Hindlimb muscle (tissue), 1 donor: ENCODE measurements around the gene ECPAS. TPM values are rescaled to one million over a fixed set of nuclear protein-coding genes. Genes with fewer than 3 reads are reported as not detected.
"Not testable (repeated sequence)": the region's sequence is repeated elsewhere in the genome, so short reads cannot be mapped to it uniquely, and the experiment has no call there.

Experiments used
- DNase-seq: peaks from one replicate; pipeline ENCODE4 v3.0.0-alpha.2; 2013
- polyA plus RNA-seq: library from polyadenylated mRNA; unstranded; fragments of 120-200 nt; gene quantifications from one replicate; pipeline ENCODE4 v1.2.1, GENCODE V29; 2013; ENCODE audit not compliant: insufficient read length

Gene ECPAS
- polyA plus RNA-seq, 1 donor, result 152 TPM

DNA sequence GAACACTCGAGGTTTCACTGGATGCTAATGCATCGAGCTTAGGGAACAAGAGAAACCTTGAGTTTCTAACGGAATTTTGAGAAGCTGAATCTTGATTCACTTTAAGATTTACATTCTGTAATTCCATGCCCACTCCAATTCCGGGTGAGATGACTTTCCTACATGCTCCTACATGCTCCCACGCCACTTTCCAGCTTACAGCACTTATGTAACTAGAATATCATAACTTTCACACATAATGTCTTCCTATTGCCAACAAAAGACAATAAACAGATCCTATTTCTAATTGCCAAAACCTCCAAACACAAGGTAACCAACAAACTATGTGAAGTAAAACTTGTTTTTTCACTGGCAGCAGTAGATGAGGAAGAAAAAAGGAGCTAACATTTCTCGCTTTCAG is 72.9 kb downstream of the ECPAS start:
- DNase-seq, result no peak

DNA sequence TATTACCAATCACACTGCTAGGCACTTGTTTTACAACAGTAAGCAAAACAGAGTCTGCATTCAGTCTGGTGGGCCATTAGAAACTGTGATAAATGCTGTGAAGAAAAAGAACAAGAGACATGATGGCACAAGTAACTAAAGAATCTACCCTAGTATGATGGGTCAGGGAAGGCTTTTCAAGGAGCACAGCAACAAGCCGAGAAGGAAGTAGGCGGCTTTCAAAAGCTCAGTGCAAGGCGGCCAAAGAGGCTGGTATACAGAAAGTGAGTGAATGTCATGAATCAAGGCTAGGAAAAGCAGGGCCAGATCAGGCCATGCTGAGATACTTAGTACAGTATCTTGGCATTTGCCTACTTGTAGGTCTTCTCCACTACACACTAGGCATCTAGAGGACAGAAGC is 76.4 kb downstream of the ECPAS start:
- no peak for DNase-seq

DNA sequence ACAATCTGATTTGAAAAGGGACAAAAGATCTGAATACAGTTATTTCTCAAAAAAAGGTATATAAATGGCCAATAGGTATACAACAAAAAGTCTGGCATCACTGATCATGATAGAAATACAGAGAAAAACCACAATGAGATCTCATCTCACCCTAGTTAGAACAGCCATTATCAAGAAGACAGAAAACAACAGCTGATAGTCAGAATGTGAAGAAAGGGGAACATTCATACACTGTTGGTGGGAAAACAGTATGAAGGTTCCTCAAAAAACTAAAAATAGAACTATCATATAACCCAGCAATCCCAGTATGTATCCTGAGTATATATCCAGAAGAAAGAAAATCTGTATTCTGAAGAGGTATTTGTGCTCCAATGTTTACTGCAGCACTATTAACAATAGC is 78.5 kb downstream of the ECPAS start:
- DNase-seq, result no peak

DNA sequence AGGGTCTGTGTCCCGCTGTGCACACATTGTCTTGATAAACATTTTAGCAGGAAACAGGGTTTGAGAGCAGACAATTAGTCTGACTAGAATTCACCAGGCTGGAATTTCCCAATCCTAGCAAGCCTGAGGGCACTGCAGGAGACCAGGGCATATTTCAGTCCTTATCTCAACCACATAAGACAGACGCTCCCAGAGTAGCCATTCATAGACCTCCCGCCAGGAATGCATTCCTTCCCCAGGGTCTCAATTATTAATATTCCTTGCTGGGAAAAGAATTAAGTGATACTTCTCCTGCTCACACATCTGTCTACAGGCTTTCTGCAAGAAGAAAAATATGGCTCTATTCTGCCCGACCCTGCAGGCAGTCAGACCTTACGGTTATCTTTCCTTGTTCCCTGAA is 82.7 kb downstream of the ECPAS start:
- DNase-seq, result not testable (repeated sequence)

DNA sequence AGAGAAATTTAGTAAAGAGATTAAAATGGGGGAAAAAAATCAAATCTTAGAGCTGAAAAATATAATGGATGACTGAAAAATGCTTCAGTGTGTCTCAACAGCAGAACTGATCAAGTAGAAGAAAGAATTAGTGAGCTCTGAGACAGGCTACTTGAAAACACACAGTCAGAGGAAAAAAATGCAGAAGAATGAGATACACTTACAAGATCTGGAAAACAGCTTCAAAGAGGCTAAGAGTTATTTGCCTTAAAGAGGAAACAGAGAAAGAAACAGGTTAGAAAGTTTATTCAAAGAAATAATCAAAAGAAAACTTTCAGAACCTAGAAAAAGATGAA is 83.7 kb downstream of the ECPAS start:
- no peak for DNase-seq

DNA sequence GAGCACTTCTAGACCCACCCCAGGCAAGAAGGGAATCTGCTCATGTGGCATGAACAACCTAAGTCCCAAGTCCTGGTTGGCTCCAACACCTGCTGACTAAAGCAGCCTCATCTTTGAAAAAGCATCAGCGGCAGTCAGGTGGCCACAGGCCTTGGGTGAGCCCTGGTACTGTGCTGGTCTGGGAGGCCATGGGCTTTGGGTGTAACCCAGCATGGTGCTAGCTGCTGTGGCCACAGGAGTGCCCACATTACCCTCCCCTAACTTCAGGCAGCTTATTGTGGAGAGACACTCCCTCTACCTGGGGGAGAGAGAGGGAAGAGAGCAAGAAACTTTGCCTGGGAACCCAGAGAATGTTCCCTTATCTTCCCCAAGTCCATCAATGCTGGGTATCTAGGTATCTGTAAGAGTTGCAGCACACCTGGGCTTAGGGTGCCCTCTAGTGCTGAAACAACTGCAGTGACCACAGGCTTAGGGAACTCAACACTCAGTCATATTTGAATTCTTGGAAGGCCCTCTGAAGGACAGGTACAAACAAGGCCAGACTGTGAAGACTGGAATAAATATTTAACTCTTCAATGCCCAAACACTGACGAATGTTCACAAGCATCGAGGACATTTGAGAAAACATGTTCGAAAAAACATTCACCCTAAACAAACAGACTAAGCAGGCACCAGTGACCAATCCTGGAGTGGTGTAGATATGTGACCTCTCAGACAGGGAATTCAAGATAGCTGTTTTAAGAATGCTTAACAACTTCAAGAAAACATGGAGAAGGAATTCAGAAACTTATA is 84.2 kb downstream of the ECPAS start:
- DNase-seq, result no peak

DNA sequence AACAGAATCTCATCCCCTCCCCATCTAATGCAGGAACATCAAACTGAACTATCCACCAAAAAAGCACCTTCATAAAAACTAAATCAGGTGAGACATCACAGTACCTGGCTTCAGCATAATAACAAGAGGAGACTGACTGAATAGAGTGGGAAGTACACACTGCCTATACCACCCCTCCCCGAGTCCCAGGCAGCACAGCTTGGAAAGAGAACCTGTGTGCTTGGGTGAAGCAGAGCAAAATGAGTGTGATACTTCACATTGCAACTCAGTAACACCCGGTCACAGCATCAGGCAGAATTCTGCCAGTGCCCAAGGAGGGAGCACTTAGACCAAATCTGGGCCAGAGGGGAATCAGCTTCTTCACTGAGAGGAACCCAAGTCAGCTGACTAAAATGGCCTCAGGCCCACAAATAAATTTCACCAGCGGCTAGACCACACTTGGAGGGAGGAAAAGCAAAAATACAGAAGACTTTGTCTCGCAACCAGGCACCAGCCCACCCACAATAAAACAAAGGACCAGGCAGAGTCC is 84.9 kb downstream of the ECPAS start:
- DNase-seq, result no peak

DNA sequence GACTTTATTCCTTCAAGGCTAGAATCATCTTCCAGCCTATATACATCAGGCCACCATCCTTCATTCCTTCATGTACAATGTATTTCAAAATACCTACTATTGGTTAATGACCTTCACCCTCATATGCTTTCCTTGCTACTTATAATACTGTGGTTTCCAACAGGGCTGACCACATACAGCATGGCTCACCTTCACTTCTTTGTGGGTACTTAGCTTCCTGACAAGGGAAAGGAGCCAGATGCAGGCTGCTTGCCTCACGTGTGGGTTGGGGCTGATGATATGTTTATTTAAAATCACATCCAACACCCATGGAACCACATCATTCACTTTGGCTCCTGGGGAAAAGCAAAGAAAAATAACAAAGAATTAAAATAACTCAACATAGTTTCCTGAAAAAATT is 90.2 kb downstream of the ECPAS start:
- DNase-seq, result no peak

DNA sequence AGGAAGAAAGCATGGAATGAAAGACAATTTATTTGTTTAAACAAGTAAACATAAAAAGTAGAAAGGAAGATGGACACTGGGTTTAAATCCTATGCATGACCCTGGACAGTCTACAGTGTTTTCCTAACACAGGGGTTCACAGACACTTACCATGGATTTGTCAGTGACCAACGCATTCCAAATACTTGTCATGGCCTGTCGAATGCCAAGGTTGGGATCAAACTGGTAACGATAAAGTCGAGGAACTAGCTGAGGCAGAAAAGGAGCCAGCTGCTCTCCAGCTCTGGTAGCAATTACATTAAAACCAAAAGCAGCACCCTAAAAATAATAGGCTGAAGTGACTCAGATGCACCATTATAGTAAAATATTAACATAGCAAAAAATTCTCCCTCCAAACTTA is 94.8 kb downstream of the ECPAS start:
- no peak for DNase-seq

DNA sequence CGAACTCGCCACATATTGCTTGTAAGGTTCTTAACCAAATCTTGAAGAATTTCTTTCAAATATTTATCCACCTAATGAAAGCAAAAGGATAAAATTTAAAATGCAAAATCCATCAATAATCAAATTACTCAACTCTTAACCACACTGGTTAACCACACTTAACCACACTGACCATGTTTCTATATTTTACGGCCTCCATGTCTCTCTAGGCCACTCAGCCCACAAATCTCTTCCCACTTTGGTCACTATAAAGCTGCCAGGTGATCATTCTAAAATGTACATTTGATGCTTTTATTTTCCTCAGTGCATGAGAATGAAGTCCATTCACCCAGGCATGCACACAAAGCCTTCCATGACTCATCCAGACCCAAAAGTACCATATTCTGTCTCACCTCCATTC is 97.8 kb downstream of the ECPAS start:
- DNase-seq, result no peak

DNA sequence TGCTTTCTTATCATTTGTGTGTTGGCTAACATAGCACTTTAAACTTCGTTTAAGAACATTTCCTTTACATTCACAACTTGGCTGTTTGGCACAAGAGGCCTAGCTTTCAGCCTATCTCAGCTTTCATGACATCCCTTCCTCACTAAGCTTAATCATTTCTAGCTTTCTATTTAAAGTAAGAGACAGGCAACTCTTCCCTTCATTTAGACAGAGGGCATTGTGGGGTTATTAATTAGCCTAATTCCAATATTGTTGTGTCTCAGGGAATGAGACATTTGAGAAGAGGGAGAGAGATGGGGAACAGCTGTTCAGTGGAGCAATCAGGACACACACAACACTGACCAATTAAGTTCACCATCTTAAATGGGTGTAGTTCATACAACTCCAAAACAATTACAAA is 103.2 kb downstream of the ECPAS start:
- DNase-seq, result no peak

DNA sequence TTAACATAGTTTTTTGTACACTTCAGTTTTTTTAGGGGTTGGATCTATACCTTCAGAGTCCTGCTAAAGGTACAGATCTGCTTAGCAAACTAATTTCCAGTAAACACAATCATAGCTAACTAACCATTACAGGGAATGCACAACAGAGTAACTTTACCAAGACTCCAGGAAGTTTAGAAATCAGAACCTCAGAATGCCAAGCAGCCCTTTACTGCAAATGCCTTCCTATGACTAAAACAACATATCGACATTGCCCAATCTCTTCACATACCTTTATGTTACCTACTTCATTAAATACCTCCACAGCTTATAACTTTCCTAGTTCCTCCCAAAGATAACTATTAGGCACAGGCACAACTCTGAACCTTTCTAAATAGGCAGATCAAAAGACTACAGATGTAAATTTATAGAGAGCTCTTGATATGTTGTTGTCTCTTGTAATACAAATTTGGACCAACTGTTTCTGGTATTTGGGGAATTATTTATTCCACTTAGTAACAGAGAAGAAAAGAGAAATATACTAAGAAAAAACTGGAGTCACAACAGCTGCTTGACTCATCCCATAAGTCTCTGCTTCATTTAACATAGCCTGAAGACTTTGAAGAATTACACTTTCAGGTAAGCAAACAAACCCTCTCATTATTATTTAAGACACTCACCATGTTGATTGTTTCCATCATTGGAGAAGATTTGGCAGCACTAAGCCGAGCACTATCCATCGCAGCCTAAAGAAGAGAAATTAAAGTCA is 108.2 kb downstream of the ECPAS start:
- no peak for DNase-seq

DNA sequence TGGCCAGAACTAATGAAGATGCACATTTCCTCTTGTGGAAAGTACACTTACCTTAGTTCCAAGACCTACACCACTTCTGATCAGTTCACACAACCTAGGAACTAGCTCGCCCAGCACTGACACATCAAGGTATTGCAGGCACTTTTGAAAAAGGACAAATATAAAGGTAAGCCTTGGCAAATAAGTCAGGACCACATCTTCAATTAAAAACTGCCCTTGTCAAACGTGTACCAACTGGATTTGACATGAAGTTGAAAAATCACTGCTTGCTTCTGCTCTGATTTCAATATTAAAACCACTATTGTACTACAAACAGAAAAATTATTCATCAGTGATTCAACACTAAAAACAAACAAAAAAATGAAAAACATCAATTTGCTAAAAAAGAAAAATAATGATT is 109.1 kb downstream of the ECPAS start:
- DNase-seq, result no peak

DNA sequence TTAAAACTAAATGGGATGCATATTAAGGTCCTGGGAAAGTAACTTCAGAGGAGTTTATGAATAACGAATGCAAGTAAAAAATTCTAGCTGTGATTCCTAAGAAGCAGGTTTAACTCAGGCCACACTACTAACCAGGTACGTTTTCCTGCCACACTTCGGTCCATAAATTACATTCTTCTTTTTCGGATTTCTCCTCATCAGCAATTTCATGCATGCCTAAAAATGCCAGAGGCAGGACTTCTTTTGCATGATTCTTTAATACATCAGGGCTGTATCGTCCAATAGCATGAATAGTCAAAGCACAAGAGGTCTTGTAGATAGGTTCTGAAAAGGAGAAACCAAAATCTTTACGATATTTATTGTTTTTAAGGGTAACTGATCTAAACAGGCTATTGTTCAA is 111.9 kb downstream of the ECPAS start:
- no peak for DNase-seq

DNA sequence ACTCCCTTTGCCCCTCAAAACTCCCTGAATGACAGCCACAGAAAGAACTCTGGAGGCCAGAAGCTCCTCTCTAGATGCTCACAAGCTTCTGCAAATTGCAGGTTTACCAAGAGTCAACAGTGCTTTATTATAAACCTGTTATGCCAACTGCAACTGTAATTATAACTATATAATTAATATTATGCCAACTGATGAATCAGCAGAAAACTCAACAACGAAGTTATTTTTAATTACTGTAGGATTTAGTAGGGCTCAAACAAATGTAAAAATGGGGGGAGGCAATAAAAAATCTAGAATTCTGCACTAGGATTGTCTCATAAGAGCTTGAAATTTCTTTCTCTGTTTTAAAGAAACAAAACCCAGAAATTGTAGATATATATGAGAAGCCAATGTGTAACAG is 117.2 kb downstream of the ECPAS start:
- DNase-seq, result no peak

DNA sequence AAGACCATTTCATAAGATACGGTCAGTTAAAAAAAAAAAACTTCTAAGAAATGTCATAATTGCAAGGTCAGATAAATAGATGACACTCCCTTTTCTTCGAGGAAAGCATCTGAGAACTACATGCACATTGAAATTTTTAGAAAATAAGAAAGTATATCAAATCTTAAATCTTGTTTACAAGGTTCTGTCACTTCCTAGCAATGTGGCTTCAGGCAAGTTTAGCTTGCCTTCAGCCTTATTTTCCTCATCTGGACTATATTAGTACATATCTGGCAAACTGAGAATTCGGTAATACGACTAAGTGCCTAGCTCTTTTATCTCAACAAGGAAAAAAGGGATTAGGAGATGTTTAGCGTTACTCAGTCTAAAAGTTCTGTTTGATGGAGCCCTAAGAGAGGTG is 121.7 kb downstream of the ECPAS start:
- no peak for DNase-seq

DNA sequence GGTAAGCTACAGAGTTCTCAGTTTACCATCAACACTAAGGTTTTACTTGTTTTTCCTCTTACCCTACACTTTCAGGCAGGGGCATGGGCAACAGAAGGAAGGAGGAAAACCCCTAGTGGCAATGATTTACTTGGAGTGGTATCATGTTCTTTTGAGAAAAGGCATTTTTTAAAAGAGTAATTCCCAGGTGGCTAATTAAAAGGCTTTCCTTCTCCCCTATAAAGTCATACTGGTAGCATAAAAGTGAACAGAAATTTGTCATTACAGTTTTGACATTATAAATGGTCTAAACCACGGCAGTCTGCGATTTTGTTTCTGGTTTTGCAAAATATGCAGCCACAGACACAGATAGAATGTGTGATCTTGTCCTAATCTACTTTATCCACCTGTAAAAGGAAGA is 123.3 kb downstream of the ECPAS start:
- DNase-seq, result no peak

DNA sequence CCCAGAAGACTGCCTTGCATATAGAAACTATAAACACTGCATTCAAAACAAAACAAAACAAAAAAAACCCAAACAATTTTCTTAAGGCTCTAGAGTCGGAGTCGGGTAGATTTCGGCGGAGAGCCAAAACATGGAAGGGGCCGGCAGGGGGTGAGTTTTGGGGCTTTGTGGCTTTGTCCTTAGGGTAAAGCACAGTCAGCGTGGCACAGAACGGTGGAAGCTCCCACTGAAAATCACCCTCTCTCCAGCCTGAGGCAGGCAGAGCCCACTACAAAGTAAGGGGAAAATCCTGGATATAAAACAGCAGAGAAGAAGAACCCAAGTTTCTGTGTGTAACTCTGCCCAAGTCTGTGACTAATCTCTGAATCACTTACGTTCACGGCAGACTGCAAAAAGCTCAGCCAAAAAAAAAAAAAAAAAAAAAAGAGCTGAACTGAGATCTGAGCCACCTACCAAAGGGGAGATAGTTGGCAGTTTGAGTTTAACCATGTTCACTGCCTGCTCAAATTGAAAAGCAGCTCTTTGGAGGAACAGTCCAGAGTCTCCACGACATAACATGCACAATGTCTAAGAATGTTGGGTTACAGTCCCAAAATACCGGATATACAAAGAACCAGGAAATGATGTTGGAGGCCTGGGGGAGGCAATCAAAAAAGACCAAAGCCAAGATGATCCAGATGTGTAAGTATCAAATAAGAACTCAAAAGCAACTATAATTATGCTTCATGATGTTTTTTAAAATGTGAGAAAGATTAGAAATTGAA is 127.5 kb downstream of the ECPAS start:
- peak; percentile 19 for DNase-seq

DNA sequence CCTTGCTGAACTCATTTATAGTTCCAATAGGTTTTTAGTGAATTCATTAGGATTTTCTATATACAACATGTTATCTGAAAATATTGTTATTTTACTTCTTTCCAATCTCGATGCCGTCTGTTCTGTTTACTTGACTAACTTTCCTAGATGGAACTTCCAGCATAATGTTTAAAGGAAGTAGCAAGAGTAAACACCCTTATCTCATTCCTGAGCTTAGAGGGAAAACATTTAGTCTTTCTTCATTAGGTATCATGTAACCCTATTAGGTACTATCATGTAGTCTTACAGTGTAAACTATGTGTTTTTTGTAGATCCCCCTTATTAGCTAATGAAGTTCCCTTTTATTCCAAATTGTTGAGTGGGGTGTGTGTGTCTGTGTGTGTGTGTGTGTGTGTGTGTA is 131.6 kb downstream of the ECPAS start:
- DNase-seq, result no peak

DNA sequence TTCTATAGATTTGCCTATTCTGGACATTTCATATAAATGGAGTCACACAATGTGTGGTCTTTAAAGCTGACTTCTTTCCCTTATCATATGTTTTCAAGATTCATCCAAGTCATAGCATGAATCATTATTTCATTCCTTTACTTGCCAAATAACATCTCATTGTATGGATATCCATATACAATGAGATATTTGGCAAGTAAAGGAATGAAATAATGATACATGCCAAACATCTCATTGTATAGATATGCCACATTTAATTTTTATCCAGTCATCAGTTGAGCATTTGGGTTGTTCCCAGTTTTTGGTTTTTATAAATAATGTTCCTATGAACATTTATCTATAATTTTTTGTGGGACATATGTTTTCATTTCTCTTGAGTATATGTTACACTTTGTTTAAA is 133.6 kb downstream of the ECPAS start:
- DNase-seq, result no peak

DNA sequence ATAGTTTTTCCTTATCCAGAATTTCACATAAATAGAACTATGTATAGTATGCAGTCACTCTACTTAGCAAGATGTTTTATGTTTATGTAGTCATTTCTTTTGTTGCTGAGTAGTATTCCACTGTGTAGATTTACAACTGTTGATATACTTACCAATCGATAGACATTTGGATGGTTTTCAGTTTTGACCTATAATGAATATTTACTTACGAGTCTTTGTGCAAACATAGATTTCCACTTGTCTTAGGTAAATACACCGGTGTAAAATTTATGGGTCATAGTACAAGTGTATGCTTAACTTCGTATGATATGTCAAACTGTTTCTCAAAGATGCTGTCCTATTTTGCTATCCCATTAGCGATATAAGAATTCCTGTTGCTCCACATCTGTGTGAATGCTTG is 134.4 kb downstream of the ECPAS start:
- DNase-seq, result no peak

DNA sequence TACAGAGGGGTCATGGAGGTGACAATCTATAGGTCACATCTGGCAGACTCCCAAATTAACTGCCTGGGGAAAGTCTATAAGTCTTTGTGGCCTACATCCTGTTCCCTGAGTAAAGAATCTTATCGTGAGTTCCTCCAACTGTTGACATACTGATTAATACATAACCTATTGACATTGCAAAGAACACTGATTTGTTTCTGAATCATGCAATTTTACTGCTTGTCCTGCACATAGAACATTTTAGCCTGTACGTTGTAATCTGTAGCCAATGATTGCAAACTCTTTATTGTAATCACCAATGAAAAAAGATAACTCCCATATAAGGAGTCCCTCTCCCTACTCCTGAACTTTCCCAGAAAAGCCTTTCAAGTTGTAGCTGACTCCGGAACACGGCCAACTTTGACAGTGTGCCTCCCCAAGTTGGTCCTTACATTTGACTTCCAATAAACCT is 135.3 kb downstream of the ECPAS start:
- DNase-seq, result no peak

DNA sequence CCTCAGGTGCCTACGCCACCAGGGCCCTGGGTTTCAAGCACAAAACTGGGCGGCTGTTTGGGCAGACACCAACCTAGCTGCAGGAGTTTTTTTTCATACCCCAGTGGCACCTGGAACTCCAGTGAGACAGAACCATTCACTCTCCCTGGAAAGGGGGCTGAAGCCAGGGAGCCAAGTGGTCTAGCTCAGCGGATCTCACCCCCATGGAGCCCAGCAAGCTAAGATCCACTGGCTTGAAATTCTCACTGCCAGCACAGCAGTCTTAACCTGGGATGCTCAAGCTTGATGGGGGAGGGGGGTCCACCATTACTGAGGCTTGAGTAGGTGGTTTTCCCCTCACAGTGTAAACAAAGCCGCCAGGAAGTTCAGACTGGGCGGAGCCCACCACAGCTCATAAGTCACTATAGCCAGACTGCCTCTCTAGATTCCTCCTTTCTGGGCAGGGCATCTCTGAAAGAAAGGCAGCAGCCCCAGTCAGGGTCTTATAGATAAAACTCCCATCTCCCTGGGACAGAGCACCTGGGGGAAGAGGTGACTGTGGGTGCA is 149.8 kb downstream of the ECPAS start:
- not testable (repeated sequence) for DNase-seq
